ENCODE results near the gene TRUB1.

- TF ChIP-seq CTCF (IDR thresholded peaks at IDR 0.05) (no peak), POLR2AphosphoS5 (IDR thresholded peaks at IDR 0.05) (no peak)
These were observed 5.0 kb downstream of the TRUB1 start for GRCh38 chr10:114943000-114943399.

All from esophagus muscularis mucosa (tissue), 3 donors.